Measurements from ENCODE around the gene PALM2AKAP2.

DNA sequence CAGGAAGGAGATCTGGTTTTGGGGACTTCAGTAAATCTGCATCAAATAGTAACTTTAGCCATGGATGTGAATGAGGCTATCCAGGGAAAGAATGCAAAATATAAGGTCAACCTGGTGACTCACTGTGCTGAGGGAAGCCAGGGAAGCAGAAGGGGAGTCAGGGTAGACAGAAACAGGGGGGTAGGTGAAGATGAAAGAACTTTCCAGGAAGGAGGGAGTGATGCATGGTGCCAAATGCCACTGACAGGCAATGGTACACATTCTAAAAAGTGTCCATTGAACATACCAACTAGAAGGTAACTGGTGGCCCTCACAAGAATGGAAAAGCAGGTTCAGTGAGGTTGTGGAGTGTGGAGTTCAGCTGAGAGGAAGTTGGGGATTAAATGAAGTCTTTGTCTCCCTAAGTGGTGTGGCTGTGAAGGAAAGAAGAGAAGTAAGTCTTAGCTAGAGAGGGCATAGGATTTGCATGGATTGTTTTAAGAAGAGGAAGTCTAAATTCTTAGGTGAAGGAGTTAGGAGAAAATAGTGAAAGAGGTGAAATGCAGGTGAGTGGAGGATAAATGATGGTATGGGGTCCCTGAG is 35.5 kb downstream of the PALM2AKAP2 start:
- TF ChIP-seq, protein P1, sequence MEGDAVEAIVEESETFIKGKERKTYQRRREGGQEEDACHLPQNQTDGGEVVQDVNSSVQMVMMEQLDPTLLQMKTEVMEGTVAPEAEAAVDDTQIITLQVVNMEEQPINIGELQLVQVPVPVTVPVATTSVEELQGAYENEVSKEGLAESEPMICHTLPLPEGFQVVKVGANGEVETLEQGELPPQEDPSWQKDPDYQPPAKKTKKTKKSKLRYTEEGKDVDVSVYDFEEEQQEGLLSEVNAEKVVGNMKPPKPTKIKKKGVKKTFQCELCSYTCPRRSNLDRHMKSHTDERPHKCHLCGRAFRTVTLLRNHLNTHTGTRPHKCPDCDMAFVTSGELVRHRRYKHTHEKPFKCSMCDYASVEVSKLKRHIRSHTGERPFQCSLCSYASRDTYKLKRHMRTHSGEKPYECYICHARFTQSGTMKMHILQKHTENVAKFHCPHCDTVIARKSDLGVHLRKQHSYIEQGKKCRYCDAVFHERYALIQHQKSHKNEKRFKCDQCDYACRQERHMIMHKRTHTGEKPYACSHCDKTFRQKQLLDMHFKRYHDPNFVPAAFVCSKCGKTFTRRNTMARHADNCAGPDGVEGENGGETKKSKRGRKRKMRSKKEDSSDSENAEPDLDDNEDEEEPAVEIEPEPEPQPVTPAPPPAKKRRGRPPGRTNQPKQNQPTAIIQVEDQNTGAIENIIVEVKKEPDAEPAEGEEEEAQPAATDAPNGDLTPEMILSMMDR (IDR thresholded peaks at IDR 0.05), result no peak
- TF ChIP-seq POLR2A (IDR thresholded peaks at IDR 0.05), result no peak
